Heart left ventricle (tissue), 13 donors: ENCODE data around the gene AIPL1.

Experiments used
- CTCF ChIP-seq, 12 donors: fragments of 200-600 bp; sonication (generic) in 4 of 12; IDR thresholded peaks; one replicate each; pipeline versions ENCODE4 v1.5.0 to v1.8.0; 2018 to 2022; ENCODE audit warnings: antibody characterized with exemption in 12 of 12, mild to moderate bottlenecking in 5 of 12
- POLR2A ChIP-seq, 2 donors: fragments of 450-650 bp; IDR thresholded peaks; one replicate each; pipeline ENCODE4 v1.6.1; 2017; ENCODE audit warnings: antibody characterized with exemption in 2 of 2, mild to moderate bottlenecking in 2 of 2, moderate library complexity in 2 of 2
- donor health status: ischemic (EF 13 %, LVEDD 7.1; RV severe dilation, severe dysfunction).
- donor health status: DM: no; HTN: yes; CAD: no.
- donor health status: DM: no; HTN: no; CAD: no.
- donor health status: ischemic (EF 25% LVEDD 6.9; RV normal size, moderate dysfunction).
- donor health status: ischemic (EF 25% LVEDD 5.7; RV mildly dilated, moderate dysfunction).
- donor health status: ischemic (EF 35%, LVEDD 5.7; RV mildly dilated, moderate dysfunction).
- donor health status: nonischemic (EF 11% LVEDD 7.7; RV severe dilation, severe dysfunction).
- donor health status: DM: yes; HTN: yes; CAD: no.
- donor health status: PGD.
- donor health status: ischemic (EF 29% LVEDD 5.4; RV normal size, mild dysfunction).
- donor health status: nonischemic (EF 23%, LVEDD 6.1; RV moderate dilation, normal function).

GRCh38 chr17:6393351-6393952 is 41.5 kb downstream of the AIPL1 start:
- TF ChIP-seq CTCF (IDR thresholded peaks at IDR 0.05) (no peak), POLR2A (IDR thresholded peaks at IDR 0.05) (no peak)
